Activated naive CD8-positive, alpha-beta T cell treated with anti-CD3 and anti-CD28 coated beads for 36 hours (primary cell): ENCODE measurements around the gene PTGER4. TPM values are rescaled to one million over a fixed set of nuclear protein-coding genes. Genes with fewer than 3 reads are reported as not detected.
A peak's percentile ranks its signal among the peaks of the same experiment; 100 is the strongest.
"Not testable (repeated sequence)": the region's sequence is repeated elsewhere in the genome, so short reads cannot be mapped to it uniquely, and the experiment has no call there.

Source experiments
- DNase-seq: peaks from one replicate; pipeline ENCODE4 v3.0.0; 2021
- H3K27ac Mint-ChIP-seq: one replicate; pipeline ENCODE4 v1.8.0; 2022; ENCODE audit warnings: mild to moderate bottlenecking, moderate library complexity, mixed read lengths
- H3K27me3 Mint-ChIP-seq: one replicate; pipeline ENCODE4 v1.8.0; 2022; ENCODE audit warnings: mild to moderate bottlenecking, mixed read lengths
- H3K36me3 Mint-ChIP-seq: one replicate; pipeline ENCODE4 v1.8.0; 2021; ENCODE audit warnings: mild to moderate bottlenecking, mixed read lengths
- H3K4me1 Mint-ChIP-seq: one replicate; pipeline ENCODE4 v1.8.0; 2021; ENCODE audit warnings: mixed read lengths
- H3K4me3 Mint-ChIP-seq: one replicate; pipeline ENCODE4 v1.8.0; 2022; ENCODE audit warnings: mild to moderate bottlenecking, moderate library complexity, mixed read lengths
- H3K9me3 Mint-ChIP-seq: one replicate; pipeline ENCODE4 v1.8.0; 2022; ENCODE audit warnings: mixed read lengths
- total RNA-seq, 2 experiments: library from RNA; stranded (reverse); gene quantifications; one replicate each; pipeline ENCODE4 v1.2.3, GENCODE V29; 2021

The PTGER4 gene
- total RNA-seq: 10 to 100 TPM; 64.5 to 65.2 TPM

DNA sequence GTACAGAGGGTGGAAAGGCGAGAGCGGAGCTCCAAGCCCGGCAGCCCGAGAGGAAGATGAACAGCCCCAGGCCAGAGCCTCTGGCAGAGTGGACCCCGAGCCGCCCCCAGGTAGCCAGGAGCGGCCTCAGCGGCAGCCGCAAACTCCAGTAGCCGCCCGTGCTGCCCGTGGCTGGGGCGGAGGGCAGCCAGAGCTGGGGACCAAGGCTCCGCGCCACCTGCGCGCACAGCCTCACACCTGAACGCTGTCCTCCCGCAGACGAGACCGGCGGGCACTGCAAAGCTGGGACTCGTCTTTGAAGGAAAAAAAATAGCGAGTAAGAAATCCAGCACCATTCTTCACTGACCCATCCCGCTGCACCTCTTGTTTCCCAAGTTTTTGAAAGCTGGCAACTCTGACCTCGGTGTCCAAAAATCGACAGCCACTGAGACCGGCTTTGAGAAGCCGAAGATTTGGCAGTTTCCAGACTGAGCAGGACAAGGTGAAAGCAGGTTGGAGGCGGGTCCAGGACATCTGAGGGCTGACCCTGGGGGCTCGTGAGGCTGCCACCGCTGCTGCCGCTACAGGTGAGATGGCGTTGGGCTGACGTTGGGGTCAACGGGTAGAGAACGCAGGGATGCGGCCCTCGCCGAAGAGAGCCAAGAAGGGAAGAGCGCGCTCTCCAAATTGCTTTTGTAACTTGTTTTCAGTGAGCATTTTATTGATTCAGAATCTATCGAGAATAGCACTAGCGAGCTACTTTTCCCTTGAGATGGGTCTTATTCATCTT lies at the start of gene PTGER4:
TSS of gene PTGER4 (plus strand) at position 3 of the 769 bp plus-strand sequence. CDS start 1,079 bp downstream, outside the sequence.
- H3K4me3 Mint-ChIP-seq: peak within 1 kb of the TSS; percentile 98
- peaks cover 52% of the 10 kb centered on the region for H3K36me3 Mint-ChIP-seq
- H3K4me1 Mint-ChIP-seq: peaks cover 40% of the 10 kb centered on the region

DNA sequence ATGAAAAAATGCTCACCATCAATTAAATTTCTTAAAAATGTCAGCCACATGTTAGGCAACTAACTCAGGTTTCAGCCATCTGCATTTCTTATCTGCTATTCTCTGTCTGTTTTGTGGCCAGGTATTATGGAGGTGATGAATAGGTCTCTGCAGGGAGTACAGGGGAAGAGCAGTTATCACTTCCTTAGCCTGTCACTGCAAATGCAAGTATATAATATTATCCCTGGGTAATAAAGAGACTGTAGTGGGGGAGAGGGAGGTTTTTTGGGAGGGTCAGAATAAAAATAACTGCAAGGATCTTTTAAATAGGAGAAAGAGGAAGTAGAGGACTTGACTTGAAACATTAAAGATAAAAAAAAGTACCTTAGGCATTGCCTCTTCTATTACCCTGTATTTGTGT lies 49.6 kb upstream of the PTGER4 start:
- DNase-seq: no peak
- Mint-ChIP-seq H3K27ac (no peak overlapping the region), H3K27me3 (no peaks in the 10 kb centered on the region), H3K9me3 (peaks cover 2% of the 10 kb centered on the region), H3K36me3 (peaks cover under 1% of the 10 kb centered on the region), H3K4me1 (peaks cover 18% of the 10 kb centered on the region), H3K4me3 (no peak overlapping the region)

More for the DNA sequence above, at the start of gene PTGER4:
- peak within 1 kb of the TSS; percentile 98 for H3K27ac Mint-ChIP-seq
- DNase-seq: peak; percentile 38
- no peaks in the 10 kb centered on the region for H3K9me3 Mint-ChIP-seq
- H3K27me3 Mint-ChIP-seq: no peaks in the 10 kb centered on the region

DNA sequence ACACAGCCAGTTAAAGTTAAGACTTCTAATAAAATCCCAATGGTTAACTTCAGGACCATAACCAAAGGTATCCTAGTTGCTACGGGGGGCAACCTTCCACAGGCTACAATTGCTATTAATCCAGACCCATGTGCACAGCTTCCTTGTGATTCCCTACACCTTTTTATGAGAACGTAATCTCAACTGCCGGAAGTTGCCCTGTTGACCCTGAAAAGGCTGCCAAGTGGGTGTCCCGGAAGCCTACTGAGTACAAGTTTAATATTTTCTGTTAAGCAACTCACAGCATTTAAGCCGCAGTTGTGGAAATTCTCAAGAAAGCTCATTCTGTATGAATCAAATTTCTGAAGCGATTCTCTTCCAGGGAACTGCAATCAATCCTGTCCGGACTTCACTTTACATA lies 48.5 kb upstream of the PTGER4 start:
- Mint-ChIP-seq H3K4me3 (no peak overlapping the region), H3K4me1 (peaks cover 18% of the 10 kb centered on the region), H3K9me3 (peaks cover 10% of the 10 kb centered on the region), H3K36me3 (peaks cover 2% of the 10 kb centered on the region), H3K27me3 (no peaks in the 10 kb centered on the region), H3K27ac (no peak overlapping the region)
- no peak for DNase-seq

DNA sequence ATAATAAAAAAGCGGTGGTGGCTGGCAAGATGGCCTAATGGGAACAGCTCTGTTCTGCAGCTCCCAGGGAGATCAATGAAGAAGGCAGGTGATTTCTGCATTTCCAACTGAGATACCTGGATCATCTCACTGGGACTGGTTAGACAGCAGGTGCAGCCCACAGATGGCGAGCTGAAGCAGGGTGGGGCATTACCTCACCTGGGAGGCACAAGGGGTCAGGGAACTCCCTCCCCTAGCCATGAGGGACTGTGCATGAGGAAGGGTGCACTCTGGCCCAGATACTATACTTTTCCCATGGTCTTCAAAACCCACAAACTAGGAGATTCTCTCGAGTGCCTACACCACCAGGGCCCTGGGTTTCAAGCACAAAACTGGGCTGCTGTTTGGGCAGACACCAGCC lies 45.6 kb upstream of the PTGER4 start:
- H3K4me3 Mint-ChIP-seq: no peak overlapping the region
- no peak overlapping the region for H3K27ac Mint-ChIP-seq
- H3K36me3 Mint-ChIP-seq: peaks cover 15% of the 10 kb centered on the region
- H3K27me3 Mint-ChIP-seq: no peaks in the 10 kb centered on the region
- peaks cover 37% of the 10 kb centered on the region for H3K9me3 Mint-ChIP-seq
- H3K4me1 Mint-ChIP-seq: peaks cover 11% of the 10 kb centered on the region
- no peak for DNase-seq

DNA sequence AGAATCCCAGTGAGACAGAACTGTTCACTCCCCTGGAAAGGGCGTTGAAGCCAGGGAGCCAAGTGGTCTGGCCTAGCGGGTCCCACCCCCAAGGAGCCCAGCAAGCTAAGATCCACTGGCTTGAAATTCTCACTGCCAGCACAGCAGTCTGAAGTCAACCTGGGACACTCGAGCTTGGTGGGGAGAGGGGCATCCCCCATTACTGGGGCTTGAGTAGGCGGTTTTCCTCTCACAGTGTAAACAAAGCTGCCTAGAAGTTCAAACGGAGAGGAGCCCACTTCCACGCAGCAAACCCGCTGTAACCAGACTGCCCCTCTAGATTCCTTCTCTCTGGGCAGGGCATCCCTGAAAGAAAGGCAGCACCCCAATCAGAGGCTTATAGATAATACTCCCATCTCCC lies 45.1 kb upstream of the PTGER4 start:
- Mint-ChIP-seq H3K4me3 (no peak overlapping the region), H3K4me1 (peaks cover 11% of the 10 kb centered on the region), H3K9me3 (peaks cover 39% of the 10 kb centered on the region), H3K27ac (no peak overlapping the region), H3K36me3 (peaks cover 16% of the 10 kb centered on the region), H3K27me3 (no peaks in the 10 kb centered on the region)
- peak; percentile 2 for DNase-seq

DNA sequence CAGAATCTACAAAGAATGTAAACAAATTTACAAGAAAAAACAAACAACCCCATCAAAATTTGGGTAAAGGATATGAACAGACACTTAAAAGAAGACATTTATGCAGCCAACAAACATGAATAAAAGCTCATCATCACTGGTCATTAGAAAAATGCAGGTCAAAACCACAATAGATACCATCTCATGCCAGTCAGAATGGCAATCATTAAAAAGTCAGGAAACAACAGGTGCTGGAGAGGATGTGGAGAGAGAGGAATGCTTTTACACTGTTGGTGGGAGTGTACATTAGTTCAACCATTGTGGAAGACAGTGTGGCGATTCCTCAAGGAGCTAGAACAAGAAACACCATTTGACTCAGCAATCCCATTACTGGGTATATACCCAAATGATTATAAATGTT lies 40.2 kb upstream of the PTGER4 start:
- H3K27ac Mint-ChIP-seq, DNase-seq, H3K4me3 Mint-ChIP-seq, H3K27me3 Mint-ChIP-seq, H3K4me1 Mint-ChIP-seq: not testable (repeated sequence)
- Mint-ChIP-seq H3K36me3 (peaks cover 28% of the 10 kb centered on the region), H3K9me3 (peaks cover 57% of the 10 kb centered on the region)

DNA sequence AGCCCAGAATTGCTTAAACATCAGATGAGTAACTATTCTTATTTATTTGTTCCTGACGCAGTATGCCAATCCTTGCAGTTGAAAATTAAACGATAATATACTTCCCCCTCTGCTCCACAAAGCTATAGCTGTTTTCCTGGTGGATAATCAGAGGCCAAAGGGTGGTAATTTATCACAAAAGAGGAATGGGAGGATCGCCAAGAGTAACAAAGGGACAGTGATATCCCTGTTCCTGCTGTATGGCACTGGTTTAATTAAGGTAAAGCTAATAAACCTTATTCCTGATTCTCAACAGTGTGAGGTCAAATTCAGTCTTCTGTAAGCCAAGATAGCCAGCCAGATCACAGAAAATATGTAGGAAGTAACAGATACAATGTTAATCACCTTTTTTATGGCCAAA lies 33.4 kb upstream of the PTGER4 start:
- peaks cover 18% of the 10 kb centered on the region for H3K9me3 Mint-ChIP-seq
- H3K27ac Mint-ChIP-seq: no peak overlapping the region
- DNase-seq: no peak
- no peaks in the 10 kb centered on the region for H3K27me3 Mint-ChIP-seq
- peaks cover 30% of the 10 kb centered on the region for H3K4me1 Mint-ChIP-seq
- H3K36me3 Mint-ChIP-seq: peaks cover 12% of the 10 kb centered on the region
- no peak overlapping the region for H3K4me3 Mint-ChIP-seq

DNA sequence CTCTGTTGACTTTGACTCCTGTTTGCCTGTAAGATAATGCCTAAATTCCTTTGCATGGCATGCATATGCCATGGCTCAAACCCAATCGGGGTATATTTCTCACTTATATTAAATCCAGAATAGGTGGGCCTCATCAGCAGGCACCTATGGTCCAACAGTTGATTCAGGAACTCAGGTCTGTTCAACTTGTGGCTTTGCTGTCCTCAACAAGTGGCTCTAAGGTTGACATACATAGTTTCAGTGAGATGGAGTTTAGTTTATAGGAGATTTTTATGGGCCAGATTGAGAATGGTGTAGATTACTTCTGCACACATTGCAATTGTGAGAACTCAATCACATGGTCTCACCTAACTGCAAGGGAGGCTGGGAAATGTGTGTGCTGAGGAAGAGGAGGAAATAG lies 31.6 kb upstream of the PTGER4 start:
- no peak for DNase-seq
- Mint-ChIP-seq H3K36me3 (peaks cover 5% of the 10 kb centered on the region), H3K27ac (no peak overlapping the region), H3K4me1 (peaks cover 40% of the 10 kb centered on the region), H3K4me3 (no peak overlapping the region), H3K27me3 (no peaks in the 10 kb centered on the region), H3K9me3 (peaks cover 15% of the 10 kb centered on the region)

DNA sequence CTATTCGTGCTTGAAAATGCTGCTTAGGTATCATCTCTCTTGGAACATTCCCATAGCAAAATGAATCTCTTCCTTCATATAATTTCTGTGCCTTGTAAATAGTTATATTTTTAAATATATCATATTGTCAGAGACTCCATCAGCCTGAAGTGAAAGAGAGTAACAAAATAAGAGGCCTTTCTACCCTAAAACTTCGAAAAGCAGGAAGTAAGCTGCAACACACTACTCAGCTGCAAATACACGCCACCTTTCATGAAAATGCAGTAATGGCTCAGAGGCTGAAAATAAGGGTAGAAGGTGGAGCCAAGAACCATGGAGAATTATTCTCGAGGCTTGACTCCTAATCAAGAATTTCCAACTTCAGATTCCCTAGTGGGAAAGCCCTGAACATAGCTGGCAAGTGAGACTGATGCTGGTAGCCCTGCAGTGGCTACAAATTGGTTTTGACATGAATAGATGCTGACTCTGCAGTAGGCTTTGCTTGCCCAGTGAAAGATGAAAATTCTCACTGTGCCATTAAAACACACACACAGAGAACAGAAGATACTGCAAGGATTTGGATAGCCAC lies 30.2 kb upstream of the PTGER4 start:
- H3K27ac Mint-ChIP-seq: peak overlapping the region; percentile 21
- peaks cover 7% of the 10 kb centered on the region for H3K9me3 Mint-ChIP-seq
- H3K4me3 Mint-ChIP-seq: no peak overlapping the region
- H3K27me3 Mint-ChIP-seq: no peaks in the 10 kb centered on the region
- H3K36me3 Mint-ChIP-seq: no peaks in the 10 kb centered on the region
- no peak for DNase-seq
- peaks cover 53% of the 10 kb centered on the region for H3K4me1 Mint-ChIP-seq

DNA sequence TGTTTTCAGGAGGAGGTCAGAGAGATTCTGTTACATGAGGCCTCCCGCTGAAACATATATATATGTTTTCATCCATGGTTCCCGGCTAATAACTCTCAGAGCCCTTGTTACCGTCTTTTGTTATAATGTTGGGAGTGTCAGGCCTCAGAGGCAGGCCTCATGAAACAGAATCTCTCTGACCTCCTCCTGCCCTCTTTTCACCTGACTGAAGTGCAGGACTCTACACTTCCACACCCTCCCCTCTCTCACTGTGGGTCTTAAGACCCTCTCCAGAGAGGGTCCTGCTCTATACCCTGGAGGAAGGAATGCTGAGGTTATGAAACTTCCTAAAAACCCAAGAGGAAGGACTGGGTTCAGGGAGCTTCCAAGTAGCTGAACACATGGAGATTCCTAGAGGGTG lies 28.5 kb upstream of the PTGER4 start:
- Mint-ChIP-seq H3K36me3 (no peaks in the 10 kb centered on the region), H3K4me3 (no peak overlapping the region), H3K4me1 (peaks cover 63% of the 10 kb centered on the region), H3K27me3 (no peaks in the 10 kb centered on the region), H3K27ac (no peak overlapping the region), H3K9me3 (peaks cover 4% of the 10 kb centered on the region)
- DNase-seq: no peak

DNA sequence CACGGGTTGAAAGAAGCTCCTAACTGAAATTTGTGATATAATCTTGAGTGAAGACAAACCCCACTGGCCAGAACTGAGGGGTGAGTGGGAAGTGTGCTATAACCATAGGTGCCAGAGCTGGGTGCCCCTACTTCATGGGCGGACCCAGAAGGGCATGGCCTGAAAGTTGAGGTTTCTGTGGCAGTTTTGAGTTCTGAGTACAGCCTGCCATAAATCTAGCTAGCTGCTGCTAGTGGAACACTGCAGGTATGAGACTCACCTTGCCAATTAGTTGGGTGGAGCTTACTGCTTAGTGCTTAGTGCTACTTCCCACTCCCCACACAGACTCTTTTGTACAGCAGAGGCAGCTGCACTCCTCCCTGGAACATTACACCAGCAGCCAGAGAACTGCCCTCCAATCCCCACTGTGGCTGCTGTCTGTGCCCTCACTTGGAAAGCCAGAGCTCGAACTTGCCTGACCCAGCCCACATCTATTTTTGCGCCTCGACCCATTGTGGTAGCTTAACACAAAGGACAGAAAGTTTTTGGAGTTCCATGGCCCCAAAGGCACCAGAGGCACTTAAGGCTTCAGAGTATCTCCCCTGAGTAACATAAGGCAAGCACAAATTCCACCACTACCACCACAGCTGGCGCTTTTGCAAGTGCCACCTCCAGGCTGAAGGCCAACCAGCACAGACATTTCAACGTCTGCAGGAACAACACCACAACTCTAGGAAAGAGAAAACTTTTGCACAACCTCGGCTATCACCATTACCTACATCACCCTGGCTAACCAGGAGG lies 27.1 kb upstream of the PTGER4 start:
- H3K27ac Mint-ChIP-seq: peak overlapping the region; percentile 79
- H3K27me3 Mint-ChIP-seq: no peaks in the 10 kb centered on the region
- peaks cover 8% of the 10 kb centered on the region for H3K9me3 Mint-ChIP-seq
- peaks cover 68% of the 10 kb centered on the region for H3K4me1 Mint-ChIP-seq
- peaks cover 3% of the 10 kb centered on the region for H3K36me3 Mint-ChIP-seq
- peak overlapping the region; percentile 12 for H3K4me3 Mint-ChIP-seq
- DNase-seq: peak; percentile 17

DNA sequence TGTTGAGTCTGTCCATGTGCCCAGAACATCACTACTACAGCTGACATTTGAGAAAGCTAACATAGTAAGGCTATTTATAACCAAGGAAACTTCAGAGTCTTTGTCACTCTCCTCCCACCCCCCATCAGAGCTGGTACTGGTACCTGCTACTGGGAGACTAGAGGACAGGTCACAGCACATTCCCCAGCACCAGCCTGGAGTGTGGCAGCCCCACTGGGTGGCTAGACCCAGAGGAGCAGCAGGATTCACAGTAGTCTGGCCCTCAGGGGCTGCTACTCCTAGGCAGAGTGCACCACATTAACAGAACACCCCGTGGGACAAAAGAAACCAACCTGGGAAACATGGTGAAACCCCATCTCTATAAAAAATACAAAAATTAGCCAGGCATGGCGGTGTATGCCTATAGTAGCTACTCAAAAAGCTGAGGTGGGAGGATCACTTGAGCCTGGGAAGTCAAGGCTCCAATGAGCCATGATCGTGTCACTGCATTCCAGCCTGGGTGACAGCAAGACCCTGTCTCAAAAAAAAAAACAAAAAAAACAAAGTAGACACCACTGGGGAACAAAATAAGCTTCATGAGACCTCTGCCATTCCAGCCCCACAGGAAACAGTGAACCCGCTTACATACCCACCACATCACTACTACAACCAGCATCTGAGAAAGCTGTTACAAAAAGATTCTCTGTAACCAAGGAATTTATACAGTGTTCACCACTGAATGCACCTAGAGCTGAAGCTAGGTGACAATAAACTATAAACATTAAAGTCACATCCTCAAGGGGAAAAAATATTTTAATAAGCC lies 26.3 kb upstream of the PTGER4 start:
- Mint-ChIP-seq H3K4me1 (peaks cover 67% of the 10 kb centered on the region), H3K36me3 (peaks cover 3% of the 10 kb centered on the region), H3K27me3 (no peaks in the 10 kb centered on the region), H3K9me3 (peaks cover 6% of the 10 kb centered on the region), H3K4me3 (peak overlapping the region; percentile 36), H3K27ac (peak overlapping the region; percentile 79)
- DNase-seq: no peak

DNA sequence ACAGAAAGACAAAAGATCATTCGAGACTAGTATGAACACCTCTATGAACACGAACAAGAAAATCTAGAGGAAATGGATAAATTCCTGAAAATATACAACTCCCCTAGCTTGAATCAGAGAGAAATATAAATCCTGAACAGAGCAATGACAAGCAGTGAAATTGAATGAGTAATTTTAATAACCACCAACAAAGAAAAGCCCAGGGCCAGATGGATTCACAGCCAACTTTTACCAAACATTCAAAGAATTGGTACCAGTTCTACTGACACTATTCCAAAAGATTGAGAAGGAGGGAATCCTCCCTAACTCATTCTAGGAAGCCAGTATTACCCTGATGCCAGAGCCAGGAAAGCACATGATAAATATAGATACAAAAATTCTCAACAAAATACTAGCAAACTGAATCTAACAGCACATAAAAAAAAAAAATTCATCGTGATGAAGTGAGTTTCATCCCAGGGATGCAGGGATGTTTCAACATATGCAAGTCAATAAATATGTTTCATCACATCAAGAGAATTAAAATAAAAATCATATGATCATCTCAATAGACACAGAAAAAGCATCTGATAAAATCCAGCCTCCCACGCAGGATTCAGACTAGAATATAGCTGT lies 25.2 kb upstream of the PTGER4 start:
- Mint-ChIP-seq H3K9me3 (peaks cover 8% of the 10 kb centered on the region), H3K27ac (peak overlapping the region; percentile 79), H3K4me3 (peak overlapping the region; percentile 72), H3K36me3 (peaks cover 3% of the 10 kb centered on the region), H3K4me1 (peaks cover 62% of the 10 kb centered on the region), H3K27me3 (no peaks in the 10 kb centered on the region)
- no peak for DNase-seq

DNA sequence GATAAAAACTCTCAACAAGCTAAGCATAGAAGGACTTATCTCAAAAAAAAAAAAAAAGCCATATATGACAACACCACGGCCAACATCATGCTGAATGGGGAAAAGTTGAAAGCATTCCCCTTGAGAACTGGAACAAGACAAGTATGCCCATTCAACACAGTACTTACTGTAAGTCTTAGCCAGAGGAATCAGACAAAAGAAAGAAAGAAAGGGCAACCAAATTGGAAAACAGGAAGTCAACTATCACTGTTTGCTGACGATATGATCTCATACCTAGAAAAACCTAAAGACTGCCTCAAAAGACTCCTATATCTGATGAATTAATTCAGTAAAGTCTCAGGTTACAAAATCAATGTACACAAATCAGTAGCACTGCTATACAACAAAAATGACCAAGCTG lies 24.6 kb upstream of the PTGER4 start:
- H3K4me1 Mint-ChIP-seq: peaks cover 56% of the 10 kb centered on the region
- H3K36me3 Mint-ChIP-seq: peaks cover 3% of the 10 kb centered on the region

More for the DNA sequence above, 24.6 kb upstream of the PTGER4 start:
- no peak for DNase-seq
- Mint-ChIP-seq H3K27ac (peak overlapping the region; percentile 79), H3K4me3 (peak overlapping the region; percentile 72), H3K9me3 (peaks cover 8% of the 10 kb centered on the region), H3K27me3 (no peaks in the 10 kb centered on the region)
